Karpas-422 (cell line): ENCODE results near the gene APOH. TPM values are rescaled to one million over a fixed set of nuclear protein-coding genes. Genes with fewer than 3 reads are reported as not detected.

Source experiments
- DNase-seq: peaks from one replicate; pipeline ENCODE4 v3.0.0-alpha.2; 2015
- H2AFZ ChIP-seq: fragments of 200-600 bp; sonication (generic); 2 replicates; pipeline ENCODE4 v1.6.1; 2014; ENCODE audit warnings: antibody characterized with exemption, low read length, mixed read lengths
- H3K27ac ChIP-seq: fragments of 200-600 bp; sonication (generic); 2 replicates; pipeline ENCODE4 v1.5.1; 2014; ENCODE audit warnings: mild to moderate bottlenecking, low read length, moderate library complexity
- H3K27me3 ChIP-seq: fragments of 200-600 bp; sonication (generic); 2 replicates; pipeline ENCODE4 v1.6.1; 2014; ENCODE audit warnings: low read length, mixed read lengths
- H3K36me3 ChIP-seq: fragments of 200-600 bp; sonication (generic); 2 replicates; pipeline ENCODE4 v1.6.1; 2014; ENCODE audit warnings: low read length, mixed read lengths; ENCODE audit not compliant: insufficient read depth
- H3K4me1 ChIP-seq: fragments of 200-600 bp; sonication (generic); 2 replicates; pipeline ENCODE4 v1.6.1; 2014; ENCODE audit warnings: mild to moderate bottlenecking, low read length, mixed read lengths
- H3K4me2 ChIP-seq: fragments of 200-600 bp; sonication (generic); 2 replicates; pipeline ENCODE4 v1.6.1; 2014; ENCODE audit warnings: low read length, low read depth, mild to moderate bottlenecking; ENCODE audit not compliant: poor library complexity, severe bottlenecking
- H3K4me3 ChIP-seq: fragments of 200-600 bp; sonication (generic); 2 replicates; pipeline ENCODE4 v1.5.1; 2014; ENCODE audit warnings: mild to moderate bottlenecking, antibody characterized with exemption, low read length, mixed read lengths
- H3K79me2 ChIP-seq: fragments of 200-600 bp; sonication (generic); 2 replicates; pipeline ENCODE4 v1.6.1; 2014; ENCODE audit warnings: mild to moderate bottlenecking, low read length, mixed read lengths
- H3K9ac ChIP-seq: fragments of 200-600 bp; sonication (generic); 2 replicates; pipeline ENCODE4 v1.6.0; 2014; ENCODE audit warnings: low read length
- H3K9me2 ChIP-seq: fragments of 200-600 bp; sonication (generic), shearing (Covaris generic); replicated peaks from 2 replicates; pipeline ENCODE4 v1.6.0; 2014; ENCODE audit warnings: mild to moderate bottlenecking, low read length, moderate library complexity; ENCODE audit not compliant: insufficient read depth
- H3K9me3 ChIP-seq: fragments of 300-700, 200-600 bp; sonication (generic); 2 replicates; pipeline ENCODE4 v1.6.1; 2014; ENCODE audit warnings: low read length, mixed read lengths
- H4K20me1 ChIP-seq: fragments of 200-600 bp; sonication (generic); 2 replicates; pipeline ENCODE4 v1.6.1; 2014; ENCODE audit warnings: mild to moderate bottlenecking, antibody characterized with exemption, low read length, low read depth; ENCODE audit not compliant: insufficient read depth
- total RNA-seq: library from RNA; depleted of rRNA; stranded (reverse); fragments of >200 nt; shearing (Covaris generic); gene quantifications from 2 replicates; pipeline ENCODE4 v1.2.3, GENCODE V29; 2014; ENCODE audit warnings: low replicate concordance

Gene APOH
- total RNA-seq, 1 experiment from 2014 or later: not detected

DNA sequence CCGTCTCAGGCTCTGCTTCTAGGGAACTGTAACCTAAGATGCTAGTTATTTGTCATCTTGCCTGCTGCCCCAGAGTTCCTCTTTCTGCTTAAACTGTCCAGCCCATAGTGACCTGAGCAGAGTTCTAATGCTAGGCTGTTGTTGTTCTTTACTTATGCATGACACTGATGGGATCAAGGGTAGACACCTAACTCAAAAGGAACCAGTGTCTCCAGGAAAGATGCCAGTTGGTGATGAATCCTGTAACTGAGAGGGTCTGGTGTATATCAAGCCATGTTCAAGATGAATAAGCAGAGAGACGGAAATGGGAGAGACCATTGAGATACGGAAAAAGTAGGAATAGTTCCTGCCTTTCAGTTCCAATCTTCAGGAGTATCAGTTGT lies 13.7 kb downstream of the APOH start:
- no peaks in the 10 kb centered on the region for H3K9me2 ChIP-seq
- H3K4me2 ChIP-seq: no peak overlapping the region
- H3K36me3 ChIP-seq: no peaks in the 10 kb centered on the region
- no peaks in the 10 kb centered on the region for H3K9me3 ChIP-seq
- peaks cover 3% of the 10 kb centered on the region; the same call in 1 of the 2 replicates for H3K4me1 ChIP-seq
- no peak for DNase-seq
- no peak overlapping the region for H2AFZ ChIP-seq
- H3K9ac ChIP-seq: no peak overlapping the region
- H3K79me2 ChIP-seq: no peaks in the 10 kb centered on the region
- H3K27me3 ChIP-seq: no peaks in the 10 kb centered on the region
- H4K20me1 ChIP-seq: no peaks in the 10 kb centered on the region
- H3K4me3 ChIP-seq: no peak overlapping the region
- H3K27ac ChIP-seq: no peak overlapping the region

DNA sequence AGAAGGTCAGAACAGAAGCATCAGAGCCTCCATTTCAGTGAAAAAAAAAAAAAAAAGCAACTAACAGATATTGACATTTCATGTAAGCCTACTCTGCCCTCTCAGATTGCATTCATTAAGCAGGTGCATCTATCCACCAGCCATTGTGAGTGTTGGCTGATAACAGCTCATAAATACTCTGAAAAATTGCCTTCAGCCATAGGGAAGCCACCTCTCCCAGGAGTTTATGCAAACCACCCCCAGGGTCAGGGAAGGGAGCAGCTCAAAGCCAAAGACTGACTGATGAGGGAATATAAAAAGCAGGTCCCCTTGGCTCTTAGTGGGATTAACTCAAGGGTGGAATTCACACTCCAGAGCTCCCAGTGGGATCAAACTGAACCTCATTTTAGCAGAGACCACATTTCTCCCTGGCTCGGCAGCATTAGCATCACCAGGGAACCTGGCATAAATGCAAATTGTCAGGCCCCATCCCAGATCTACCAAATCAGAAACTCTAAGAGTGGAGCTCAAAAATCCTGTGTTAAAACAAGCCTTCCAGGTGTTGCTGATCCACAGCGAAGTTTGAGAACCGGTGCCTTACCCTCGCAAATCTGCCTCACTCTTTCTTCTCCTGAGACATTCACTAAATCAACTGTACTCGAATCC lies 14.2 kb downstream of the APOH start:
- no peak overlapping the region for H3K4me3 ChIP-seq
- no peak for DNase-seq

DNA sequence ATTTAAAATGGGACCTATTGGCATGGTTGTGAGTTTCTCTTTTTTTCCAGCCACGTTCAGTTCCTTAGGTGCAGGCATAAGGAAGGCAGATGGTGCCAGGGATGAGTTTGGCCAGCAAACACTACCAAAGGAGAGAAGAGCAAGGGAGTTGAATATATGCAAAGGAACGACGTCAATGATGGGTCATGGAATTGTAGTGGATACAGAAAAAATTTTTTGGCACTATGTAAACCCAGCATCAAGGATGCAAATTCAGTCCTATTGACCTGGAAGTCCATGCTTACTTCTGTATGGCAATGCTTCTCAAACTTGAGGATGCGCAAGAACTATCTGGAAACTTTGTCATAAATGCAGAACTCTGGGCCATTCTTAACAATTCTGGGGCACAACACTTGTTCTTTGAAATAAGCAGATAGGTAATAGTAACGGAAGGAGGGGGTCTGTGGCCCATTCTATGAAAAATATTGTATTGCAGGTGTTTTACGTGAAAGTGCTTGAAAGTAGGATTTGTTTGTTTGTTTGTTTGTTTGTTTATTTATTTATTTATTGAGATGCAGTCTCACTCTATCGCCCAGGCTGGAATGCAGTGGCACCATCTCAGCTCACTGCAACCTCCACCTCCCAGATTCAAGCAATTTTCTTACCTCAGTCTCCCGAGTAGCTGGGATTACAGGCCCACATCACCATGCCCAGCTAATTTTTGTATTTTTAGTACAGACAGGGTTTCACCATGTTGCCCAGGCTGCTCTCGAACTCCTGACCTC lies 18.0 kb downstream of the APOH start:
- Histone ChIP-seq H3K9me2 (no peaks in the 10 kb centered on the region), H3K36me3 (no peaks in the 10 kb centered on the region), H2AFZ (no peak overlapping the region), H3K4me1 (peaks cover 3% of the 10 kb centered on the region; the same call in 1 of the 2 replicates), H3K27me3 (no peaks in the 10 kb centered on the region), H4K20me1 (no peaks in the 10 kb centered on the region), H3K9me3 (no peaks in the 10 kb centered on the region), H3K27ac (no peak overlapping the region), H3K4me3 (no peak overlapping the region), H3K4me2 (no peak overlapping the region), H3K9ac (no peak overlapping the region), H3K79me2 (no peaks in the 10 kb centered on the region)
- no peak for DNase-seq

More for the DNA sequence above, 14.2 kb downstream of the APOH start:
- no peaks in the 10 kb centered on the region for H3K9me3 ChIP-seq
- H3K27me3 ChIP-seq: no peaks in the 10 kb centered on the region
- no peak overlapping the region for H3K27ac ChIP-seq
- H3K9ac ChIP-seq: no peak overlapping the region
- no peak overlapping the region for H3K4me2 ChIP-seq
- H2AFZ ChIP-seq: no peak overlapping the region
- H4K20me1 ChIP-seq: no peaks in the 10 kb centered on the region
- H3K36me3 ChIP-seq: no peaks in the 10 kb centered on the region
- no peaks in the 10 kb centered on the region for H3K79me2 ChIP-seq
- H3K4me1 ChIP-seq: peaks cover 3% of the 10 kb centered on the region; the same call in 1 of the 2 replicates
- H3K9me2 ChIP-seq: no peaks in the 10 kb centered on the region

DNA sequence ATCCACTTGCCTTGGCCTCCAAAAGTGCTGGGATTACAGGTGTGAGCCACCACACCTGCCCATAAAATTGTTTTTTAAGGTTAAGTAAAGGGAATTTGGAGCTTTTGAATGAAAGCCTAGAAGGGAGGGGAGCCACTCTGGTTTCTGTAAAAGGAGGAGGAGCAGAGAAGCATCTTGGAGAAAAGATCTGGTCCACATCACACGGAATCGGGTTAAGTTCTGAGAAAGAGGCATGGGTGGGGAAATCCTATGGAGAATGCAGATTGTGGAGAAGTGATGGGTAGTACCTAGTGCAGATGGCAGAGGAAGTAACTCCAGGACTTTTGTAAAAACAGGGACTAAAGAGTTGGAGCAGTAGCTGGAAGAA lies 19.0 kb downstream of the APOH start:
- Histone ChIP-seq H3K36me3 (no peaks in the 10 kb centered on the region), H3K79me2 (no peaks in the 10 kb centered on the region), H3K9me3 (no peaks in the 10 kb centered on the region), H3K27me3 (no peaks in the 10 kb centered on the region), H3K27ac (no peak overlapping the region), H3K4me1 (peaks cover 3% of the 10 kb centered on the region; the same call in 1 of the 2 replicates), H3K4me2 (no peak overlapping the region), H3K4me3 (no peak overlapping the region), H4K20me1 (no peaks in the 10 kb centered on the region), H3K9ac (no peak overlapping the region), H3K9me2 (no peaks in the 10 kb centered on the region), H2AFZ (no peak overlapping the region)
- no peak for DNase-seq

DNA sequence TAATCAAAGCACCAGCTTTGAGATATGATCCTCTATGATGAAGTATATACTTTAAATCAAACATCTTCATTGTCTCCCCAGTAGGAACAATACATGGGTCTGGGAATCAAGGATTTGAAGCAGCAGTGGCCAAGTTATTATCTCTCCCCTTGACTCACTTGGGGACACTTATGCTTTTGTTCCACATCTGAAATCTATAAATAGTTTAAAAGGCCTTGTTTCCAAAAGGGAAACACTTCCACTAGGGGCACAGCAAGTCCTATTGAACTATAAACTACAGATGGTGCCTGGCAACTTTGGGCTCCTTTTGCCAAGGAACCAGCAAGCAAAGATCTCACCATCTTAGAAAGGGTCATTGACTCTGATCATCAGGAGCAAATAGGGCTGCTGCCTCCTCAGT lies 21.3 kb downstream of the APOH start:
- no peaks in the 10 kb centered on the region for H3K9me3 ChIP-seq
- no peaks in the 10 kb centered on the region for H3K79me2 ChIP-seq
- H3K27me3 ChIP-seq: no peaks in the 10 kb centered on the region; the same call in 1 of the 2 replicates
- DNase-seq: no peak
- no peak overlapping the region for H2AFZ ChIP-seq
- no peak overlapping the region for H3K4me2 ChIP-seq
- no peak overlapping the region for H3K9ac ChIP-seq
- H3K4me1 ChIP-seq: no peaks in the 10 kb centered on the region
- H3K27ac ChIP-seq: no peak overlapping the region
- no peaks in the 10 kb centered on the region for H3K36me3 ChIP-seq
- H3K4me3 ChIP-seq: no peak overlapping the region
- no peaks in the 10 kb centered on the region for H3K9me2 ChIP-seq
- no peaks in the 10 kb centered on the region for H4K20me1 ChIP-seq

DNA sequence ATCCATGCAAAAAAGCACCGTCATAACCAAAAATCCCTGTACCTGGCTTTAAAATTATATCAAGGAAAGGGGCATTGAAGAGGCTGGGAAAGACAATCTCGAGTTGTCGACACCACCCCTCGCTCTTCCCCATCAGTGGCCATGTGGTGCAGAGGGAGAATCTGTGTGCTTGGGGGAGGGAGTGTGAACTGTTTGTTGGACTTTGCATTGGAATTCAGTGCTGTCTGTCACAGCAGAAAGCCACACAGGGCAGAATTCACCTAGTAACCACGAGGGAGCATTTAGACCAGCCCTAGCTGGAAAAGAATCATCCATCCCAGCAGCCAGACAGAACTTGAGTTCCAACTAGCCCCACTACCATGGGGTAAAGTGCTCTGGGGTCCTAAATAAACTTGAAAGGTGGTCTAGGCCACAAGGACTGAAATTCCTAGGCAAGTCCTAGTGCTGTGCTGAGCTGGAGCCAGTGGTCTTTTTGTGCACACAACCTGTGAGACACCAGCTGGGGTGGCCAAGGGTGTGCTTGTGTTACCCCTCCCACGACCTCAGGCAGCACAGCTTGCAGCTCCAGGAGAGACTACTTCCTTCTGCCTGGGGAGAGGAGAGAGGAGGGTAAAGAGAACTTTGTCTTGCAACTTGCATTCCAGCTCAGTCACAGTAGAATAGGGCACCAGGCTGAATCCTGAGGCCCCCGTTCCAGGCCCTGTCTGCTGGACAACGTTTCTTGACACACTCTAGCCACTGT lies 25.8 kb downstream of the APOH start:
- no peak overlapping the region for H2AFZ ChIP-seq
- H3K27ac ChIP-seq: no peak overlapping the region
- H3K9me3 ChIP-seq: no peaks in the 10 kb centered on the region
- no peaks in the 10 kb centered on the region for H3K36me3 ChIP-seq
- no peak for DNase-seq
- no peaks in the 10 kb centered on the region for H4K20me1 ChIP-seq
- H3K4me3 ChIP-seq: no peak overlapping the region
- H3K27me3 ChIP-seq: no peaks in the 10 kb centered on the region; the same call in 1 of the 2 replicates
- H3K79me2 ChIP-seq: no peaks in the 10 kb centered on the region
- H3K9me2 ChIP-seq: no peaks in the 10 kb centered on the region
- H3K9ac ChIP-seq: no peak overlapping the region
- peaks cover 4% of the 10 kb centered on the region; the same call in 1 of the 2 replicates for H3K4me1 ChIP-seq
- H3K4me2 ChIP-seq: no peak overlapping the region

DNA sequence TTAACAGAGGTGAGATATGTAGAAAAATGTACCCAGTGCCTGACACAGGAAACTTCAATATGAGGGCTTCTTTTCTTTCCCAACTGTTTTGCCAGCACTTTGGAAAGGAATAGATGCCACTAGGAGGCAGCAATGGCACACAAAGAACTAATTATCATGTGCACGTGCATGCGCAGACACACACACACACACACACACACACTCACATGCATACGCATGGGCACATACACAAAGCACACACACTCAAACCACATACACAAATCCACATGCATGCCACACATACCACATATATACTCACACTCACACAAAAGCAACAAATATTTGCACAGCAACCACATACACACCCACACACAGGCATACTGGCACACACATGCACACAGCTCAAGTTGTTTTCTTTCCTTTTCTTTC lies 28.5 kb downstream of the APOH start:
- no peak overlapping the region for H3K4me3 ChIP-seq
- no peak overlapping the region for H3K4me2 ChIP-seq
- H3K9ac ChIP-seq: no peak overlapping the region
- H3K36me3 ChIP-seq: no peaks in the 10 kb centered on the region
- no peaks in the 10 kb centered on the region; the same call in 1 of the 2 replicates for H3K27me3 ChIP-seq
- H3K4me1 ChIP-seq: peaks cover 4% of the 10 kb centered on the region; the same call in 1 of the 2 replicates
- H2AFZ ChIP-seq: no peak overlapping the region
- H3K9me2 ChIP-seq: no peaks in the 10 kb centered on the region
- H3K9me3 ChIP-seq: no peaks in the 10 kb centered on the region
- DNase-seq: peak; percentile 89
- H3K79me2 ChIP-seq: no peaks in the 10 kb centered on the region
- no peaks in the 10 kb centered on the region for H4K20me1 ChIP-seq
- H3K27ac ChIP-seq: no peak overlapping the region

DNA sequence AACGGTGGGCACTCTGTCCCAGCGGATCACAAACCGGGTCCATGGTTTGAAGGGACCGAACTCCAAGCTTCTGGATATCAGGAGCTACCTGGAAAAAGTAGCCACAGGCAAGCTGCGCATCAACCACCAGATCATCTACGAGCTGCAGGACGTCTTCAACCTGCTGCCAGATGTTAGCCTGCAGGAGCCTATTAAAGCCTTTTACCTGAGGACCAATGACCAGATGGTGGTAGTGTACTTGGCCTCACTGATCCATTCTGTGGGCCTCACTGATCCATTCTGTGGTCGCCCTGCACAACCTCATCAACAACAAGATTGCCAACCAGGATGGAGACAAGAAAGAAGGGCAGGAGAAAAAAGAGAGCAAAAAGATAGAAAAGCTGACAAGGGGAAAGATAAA lies 31.0 kb downstream of the APOH start:
- Histone ChIP-seq H3K9me2 (no peaks in the 10 kb centered on the region), H3K9me3 (no peaks in the 10 kb centered on the region), H2AFZ (no peak overlapping the region), H3K36me3 (no peaks in the 10 kb centered on the region), H3K27ac (no peak overlapping the region), H3K4me2 (no peak overlapping the region), H3K27me3 (no peaks in the 10 kb centered on the region), H3K9ac (no peak overlapping the region), H3K4me3 (no peak overlapping the region), H3K79me2 (no peaks in the 10 kb centered on the region), H3K4me1 (peaks cover 18% of the 10 kb centered on the region), H4K20me1 (no peaks in the 10 kb centered on the region)
- no peak for DNase-seq
